Head of caudate nucleus (tissue), 42 donors: ENCODE results near the gene OR5AN1.

Experiments
- DNase-seq, 42 donors: peaks; one replicate each; pipeline versions ENCODE4 v3.0.0 to v3.0.0-alpha.2; 2020 to 2021; ENCODE audit warnings: mixed read lengths in 7 of 42
- intact Hi-C: fragments of 100-400 bp; cut with DNase I; formaldehyde crosslinking; loops from one replicate; pipeline ENCODE4 v1.15.0; 2022

The OR5AN1 gene

DNA sequence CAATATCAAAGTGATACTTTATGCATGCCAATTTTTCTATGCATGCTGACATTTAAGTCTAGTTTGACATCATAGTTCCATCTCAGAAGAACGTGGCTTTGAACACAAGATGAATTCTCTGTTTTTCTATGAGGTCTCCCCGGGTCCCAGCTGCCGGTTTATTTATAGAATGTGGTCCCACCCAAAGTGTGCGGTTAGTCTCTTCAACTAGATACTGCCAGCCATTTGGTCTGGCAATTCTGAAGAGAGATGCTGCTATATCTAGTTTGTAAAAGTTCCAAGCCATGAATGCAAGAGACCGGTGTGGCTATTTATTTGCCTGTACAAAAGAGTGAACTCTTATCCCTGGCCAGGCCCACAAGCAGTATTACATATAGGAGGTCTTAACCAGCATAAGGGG is 58.3 kb downstream of the OR5AN1 start:
- intact Hi-C loops, result no loop called here
- no peak for DNase-seq

DNA sequence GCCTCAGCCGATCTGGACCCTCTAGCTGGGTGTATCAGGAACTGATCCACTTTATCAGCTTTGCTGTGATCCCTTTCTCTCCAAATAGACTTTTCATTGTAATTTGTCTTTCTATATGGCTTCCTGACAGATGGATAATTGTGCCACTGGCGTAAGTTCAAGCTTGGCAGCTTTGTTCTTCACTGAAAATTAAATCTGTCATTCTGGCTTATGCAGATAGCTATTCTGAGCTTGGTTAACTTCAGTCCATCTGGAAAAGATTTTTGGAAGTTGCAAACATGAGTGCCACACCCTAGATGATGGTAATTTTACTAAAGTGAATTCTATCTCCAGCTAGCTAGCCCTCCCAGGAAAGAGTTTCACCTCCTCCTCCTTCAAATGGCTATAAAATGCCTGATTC is 59.5 kb downstream of the OR5AN1 start:
- DNase-seq, result no peak
- intact Hi-C loops, result no loop called here
